ENCODE data around the gene CYP27A1. TPM values are rescaled to one million over a fixed set of nuclear protein-coding genes. Genes with fewer than 3 reads are reported as not detected.

CYP27A1 gene
- total RNA-seq (2021) (1.2 TPM in 2 replicates), Bru-seq, nascent RNA (percentile 36 among the genes with signal in this experiment), BruChase-seq, experiment 1, labeled RNA remaining after a 2-hour chase (percentile 39 among the genes with signal in this experiment), BruChase-seq, experiment 2, labeled RNA remaining after a 6-hour chase (percentile 53 among the genes with signal in this experiment)
- long read RNA-seq = 0 reads

DNA sequence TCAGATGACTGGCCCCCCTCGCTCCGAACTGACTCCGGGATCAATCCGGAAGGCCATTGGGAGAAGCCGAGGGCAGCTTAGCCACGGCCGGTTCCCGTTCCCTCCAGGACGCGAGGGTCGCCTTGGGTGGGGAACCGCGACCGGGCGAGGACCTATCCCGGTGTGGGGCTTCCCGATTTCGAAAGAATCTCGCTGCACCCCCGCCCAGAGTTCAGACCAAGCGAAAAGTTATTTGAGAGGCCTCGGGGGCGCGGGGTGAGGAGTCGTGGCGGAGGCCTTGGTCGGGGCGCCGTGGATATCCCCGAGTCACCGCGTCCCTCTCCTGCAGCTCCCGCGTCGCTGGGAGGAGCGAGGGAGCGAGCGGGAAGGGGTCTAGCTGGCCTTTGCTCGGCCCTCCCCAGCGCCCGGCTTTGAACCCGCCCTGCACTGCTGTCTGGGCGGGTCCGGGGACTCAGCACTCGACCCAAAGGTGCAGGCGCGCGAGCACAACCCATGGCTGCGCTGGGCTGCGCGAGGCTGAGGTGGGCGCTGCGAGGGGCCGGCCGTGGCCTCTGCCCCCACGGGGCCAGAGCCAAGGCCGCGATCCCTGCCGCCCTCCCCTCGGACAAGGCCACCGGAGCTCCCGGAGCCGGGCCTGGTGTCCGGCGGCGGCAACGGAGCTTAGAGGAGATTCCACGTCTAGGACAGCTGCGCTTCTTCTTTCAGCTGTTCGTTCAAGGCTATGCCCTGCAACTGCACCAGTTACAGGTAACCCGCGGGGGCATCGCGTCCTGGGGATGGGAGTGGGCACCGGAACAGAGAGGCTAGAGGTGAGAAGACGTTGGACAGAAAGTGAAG lies at the start of gene CYP27A1:
TSS of gene CYP27A1 (plus strand) at position 457 of the 837 bp plus-strand sequence. CDS start at position 493, 36 bp downstream.
- no peaks in the 10 kb centered on the region for H3K9me3 ChIP-seq (ENCODE audit: low read depth, low read length, poor library complexity, severe bottlenecking)
- no peak for DNase-seq (ENCODE audit: low spot score)
- peak within 1 kb of the TSS; percentile 27 for H3K4me3 ChIP-seq (ENCODE audit: low read depth, low read length, poor library complexity, severe bottlenecking)
- no peaks in the 10 kb centered on the region for H3K4me1 ChIP-seq (ENCODE audit: insufficient read depth, low read length, poor library complexity, severe bottlenecking)
- ChIA-PET POLR2A (ENCODE audit: low non-redundant PET) (no interaction called here), CTCF (no interaction called here)
- no peaks in the 10 kb centered on the region for H3K36me3 ChIP-seq (ENCODE audit: insufficient read depth, low read length, poor library complexity, severe bottlenecking)
- intact Hi-C loops (cut with micrococcal nuclease; ENCODE audit: unreplicated experiment) = no loop called here
- TF ChIP-seq, protein P1, sequence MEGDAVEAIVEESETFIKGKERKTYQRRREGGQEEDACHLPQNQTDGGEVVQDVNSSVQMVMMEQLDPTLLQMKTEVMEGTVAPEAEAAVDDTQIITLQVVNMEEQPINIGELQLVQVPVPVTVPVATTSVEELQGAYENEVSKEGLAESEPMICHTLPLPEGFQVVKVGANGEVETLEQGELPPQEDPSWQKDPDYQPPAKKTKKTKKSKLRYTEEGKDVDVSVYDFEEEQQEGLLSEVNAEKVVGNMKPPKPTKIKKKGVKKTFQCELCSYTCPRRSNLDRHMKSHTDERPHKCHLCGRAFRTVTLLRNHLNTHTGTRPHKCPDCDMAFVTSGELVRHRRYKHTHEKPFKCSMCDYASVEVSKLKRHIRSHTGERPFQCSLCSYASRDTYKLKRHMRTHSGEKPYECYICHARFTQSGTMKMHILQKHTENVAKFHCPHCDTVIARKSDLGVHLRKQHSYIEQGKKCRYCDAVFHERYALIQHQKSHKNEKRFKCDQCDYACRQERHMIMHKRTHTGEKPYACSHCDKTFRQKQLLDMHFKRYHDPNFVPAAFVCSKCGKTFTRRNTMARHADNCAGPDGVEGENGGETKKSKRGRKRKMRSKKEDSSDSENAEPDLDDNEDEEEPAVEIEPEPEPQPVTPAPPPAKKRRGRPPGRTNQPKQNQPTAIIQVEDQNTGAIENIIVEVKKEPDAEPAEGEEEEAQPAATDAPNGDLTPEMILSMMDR (conservative IDR thresholded peaks at IDR 0.05; ENCODE audit: low read depth, low read length) = no peak
- TF ChIP-seq EZH2 (IDR thresholded peaks at IDR 0.05; ENCODE audit: borderline replicate concordance, low read depth, low read length, poor library complexity, severe bottlenecking) = no peak
- H3K27me3 ChIP-seq (replicated peaks; ENCODE audit: insufficient read depth, low read depth, low read length, poor library complexity) = peaks cover 16% of the 10 kb centered on the region
- no peak within 1 kb of the TSS for H3K27ac ChIP-seq (ENCODE audit: low read depth, low read length, poor library complexity, severe bottlenecking)
- BruUV-seq (replicated peaks) = no TSS peak

DNA sequence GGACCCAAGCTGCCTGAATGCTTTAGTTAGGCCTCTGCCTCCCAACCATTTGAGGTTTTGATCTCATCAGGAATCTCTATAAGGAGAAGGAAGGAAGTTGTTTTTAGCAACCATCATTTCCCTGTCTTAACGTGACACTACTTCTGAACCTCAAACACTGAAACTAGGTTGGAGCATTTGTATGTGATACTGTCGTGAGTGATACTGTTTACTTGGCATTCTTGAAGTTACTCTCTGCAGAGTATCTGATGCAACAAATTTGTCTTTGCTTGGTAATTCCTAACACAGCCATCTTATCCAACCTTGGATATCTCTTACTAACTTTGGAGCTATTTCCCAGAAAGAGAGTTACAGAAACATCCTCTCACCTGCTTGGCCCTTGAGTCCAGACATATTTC lies 49.2 kb upstream of the CYP27A1 start:
- ChIA-PET POLR2A (ENCODE audit: low non-redundant PET) (no interaction called here), CTCF (no interaction called here)
- Histone ChIP-seq H3K27me3 (replicated peaks; ENCODE audit: insufficient read depth, low read depth, low read length, poor library complexity) (no peaks in the 10 kb centered on the region), H3K27ac (ENCODE audit: low read depth, low read length, poor library complexity, severe bottlenecking) (no peak overlapping the region), H3K36me3 (ENCODE audit: insufficient read depth, low read length, poor library complexity, severe bottlenecking) (peaks cover 10% of the 10 kb centered on the region), H3K4me1 (ENCODE audit: insufficient read depth, low read length, poor library complexity, severe bottlenecking) (peaks cover 25% of the 10 kb centered on the region), H3K4me3 (ENCODE audit: low read depth, low read length, poor library complexity, severe bottlenecking) (no peak overlapping the region), H3K9me3 (ENCODE audit: low read depth, low read length, poor library complexity, severe bottlenecking) (no peaks in the 10 kb centered on the region)
- BruUV-seq (replicated peaks) = no TSS peak
- intact Hi-C loops (cut with micrococcal nuclease; ENCODE audit: unreplicated experiment) = no loop called here
- no peak for DNase-seq (ENCODE audit: low spot score)
- TF ChIP-seq, protein P1 (conservative IDR thresholded peaks at IDR 0.05; ENCODE audit: low read depth, low read length) = no peak
- no peak for TF ChIP-seq EZH2 (IDR thresholded peaks at IDR 0.05; ENCODE audit: borderline replicate concordance, low read depth, low read length, poor library complexity, severe bottlenecking)

- POLR2A ChIA-PET (ENCODE audit: low non-redundant PET) = no interaction called here
- peaks cover 16% of the 10 kb centered on the region for H3K36me3 ChIP-seq (ENCODE audit: insufficient read depth, low read length, poor library complexity, severe bottlenecking)
- no TSS peak for BruUV-seq (replicated peaks)
- intact Hi-C loops (cut with micrococcal nuclease; ENCODE audit: unreplicated experiment) = no loop called here
- DNase-seq (ENCODE audit: low spot score) = no peak
- H3K27ac ChIP-seq (ENCODE audit: low read depth, low read length, poor library complexity, severe bottlenecking) = no peak overlapping the region
- no peaks in the 10 kb centered on the region for H3K9me3 ChIP-seq (ENCODE audit: low read depth, low read length, poor library complexity, severe bottlenecking)
- peaks cover 25% of the 10 kb centered on the region for H3K4me1 ChIP-seq (ENCODE audit: insufficient read depth, low read length, poor library complexity, severe bottlenecking)
- CTCF ChIA-PET = no interaction called here
- no peaks in the 10 kb centered on the region for H3K27me3 ChIP-seq (replicated peaks; ENCODE audit: insufficient read depth, low read depth, low read length, poor library complexity)
- TF ChIP-seq, protein P1 (conservative IDR thresholded peaks at IDR 0.05; ENCODE audit: low read depth, low read length) = no peak
- no peak for TF ChIP-seq EZH2 (IDR thresholded peaks at IDR 0.05; ENCODE audit: borderline replicate concordance, low read depth, low read length, poor library complexity, severe bottlenecking)
- no peak overlapping the region for H3K4me3 ChIP-seq (ENCODE audit: low read depth, low read length, poor library complexity, severe bottlenecking)
These were observed 48.6 kb upstream of the CYP27A1 start for GRCh38 chr2:218733171-218734021.

All from A673 (cell line).